ENCODE data around the gene SPATA16.

DNA sequence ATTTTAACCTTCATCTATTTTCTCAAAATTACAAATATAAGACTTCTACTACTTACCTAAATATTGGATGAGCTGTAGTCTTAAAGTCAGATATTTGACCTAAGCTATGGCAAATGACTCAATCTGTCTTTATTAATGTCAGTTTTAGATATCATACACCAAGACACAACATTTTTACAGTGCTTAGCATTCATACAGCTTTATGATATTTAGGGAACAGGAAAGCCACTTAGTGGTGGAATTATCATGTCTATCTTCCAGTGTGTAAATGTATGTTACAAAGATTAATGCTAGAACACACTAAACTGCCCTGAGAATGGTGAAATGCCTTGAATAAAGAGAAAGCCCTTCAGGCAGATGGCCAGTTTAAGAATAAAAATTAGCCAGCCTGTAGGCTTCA, 135.0 kb downstream of the SPATA16 start:
- TF ChIP-seq, protein P1, sequence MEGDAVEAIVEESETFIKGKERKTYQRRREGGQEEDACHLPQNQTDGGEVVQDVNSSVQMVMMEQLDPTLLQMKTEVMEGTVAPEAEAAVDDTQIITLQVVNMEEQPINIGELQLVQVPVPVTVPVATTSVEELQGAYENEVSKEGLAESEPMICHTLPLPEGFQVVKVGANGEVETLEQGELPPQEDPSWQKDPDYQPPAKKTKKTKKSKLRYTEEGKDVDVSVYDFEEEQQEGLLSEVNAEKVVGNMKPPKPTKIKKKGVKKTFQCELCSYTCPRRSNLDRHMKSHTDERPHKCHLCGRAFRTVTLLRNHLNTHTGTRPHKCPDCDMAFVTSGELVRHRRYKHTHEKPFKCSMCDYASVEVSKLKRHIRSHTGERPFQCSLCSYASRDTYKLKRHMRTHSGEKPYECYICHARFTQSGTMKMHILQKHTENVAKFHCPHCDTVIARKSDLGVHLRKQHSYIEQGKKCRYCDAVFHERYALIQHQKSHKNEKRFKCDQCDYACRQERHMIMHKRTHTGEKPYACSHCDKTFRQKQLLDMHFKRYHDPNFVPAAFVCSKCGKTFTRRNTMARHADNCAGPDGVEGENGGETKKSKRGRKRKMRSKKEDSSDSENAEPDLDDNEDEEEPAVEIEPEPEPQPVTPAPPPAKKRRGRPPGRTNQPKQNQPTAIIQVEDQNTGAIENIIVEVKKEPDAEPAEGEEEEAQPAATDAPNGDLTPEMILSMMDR (IDR thresholded peaks at IDR 0.05), result no peak
- no peak for TF ChIP-seq POLR2A (IDR thresholded peaks at IDR 0.05)
